ENCODE results near the gene PRR4.

PRR4 gene

DNA sequence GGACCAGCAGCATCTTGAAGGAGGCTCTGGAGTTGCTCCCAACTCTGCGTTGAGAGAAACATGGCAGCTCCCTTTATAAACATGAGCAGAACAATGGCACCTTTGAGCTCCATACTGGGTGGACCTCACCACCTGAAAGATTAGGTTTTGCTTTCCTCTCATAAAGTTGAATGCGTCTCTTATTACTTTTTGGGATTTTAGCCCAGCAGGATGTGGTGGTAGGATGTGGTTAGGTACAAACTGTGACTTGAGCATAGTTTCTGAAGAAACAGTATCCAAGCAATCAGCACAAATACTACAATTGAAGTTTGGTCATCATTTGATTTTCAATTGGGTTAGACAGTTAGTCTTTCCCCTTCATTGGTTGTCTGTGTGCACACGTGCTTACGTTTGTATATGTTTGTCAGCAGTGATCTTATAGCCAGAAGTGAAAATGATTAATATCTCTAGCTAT lies at the start of gene PRR4:
Gene PRR4 (minus strand): TSS at position 51 of the 454 bp plus-strand sequence. CDS start 38 bp downstream, at position 13.
- no peak for DNase-seq (ENCODE audit: low read depth)
- no peak within 1 kb of the TSS for H3K4me3 ChIP-seq (ENCODE audit: low read length)
- no peak for TF ChIP-seq CTCF (IDR thresholded peaks at IDR 0.05; ENCODE audit: insufficient read depth, low read depth, low read length, missing control alignments)

DNA sequence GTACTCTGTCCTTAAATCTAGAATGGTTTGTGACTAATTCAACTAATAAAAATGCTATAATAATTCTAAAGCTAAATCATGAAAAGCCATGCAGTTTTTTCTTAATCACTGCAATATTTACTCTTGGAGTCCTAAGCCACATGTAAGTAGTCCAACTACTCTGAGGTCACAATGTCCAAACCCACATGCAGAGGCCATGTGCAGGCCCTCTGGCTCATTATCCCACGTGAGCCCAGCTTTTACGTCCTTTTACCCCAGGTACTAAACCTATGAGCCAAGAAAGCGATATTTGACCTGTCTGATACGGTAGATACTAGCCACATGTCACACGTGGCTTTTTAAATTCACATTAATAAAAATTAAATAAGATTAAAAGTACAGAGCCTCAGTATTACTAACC lies 47.6 kb upstream of the PRR4 start:
- TF ChIP-seq CTCF (IDR thresholded peaks at IDR 0.05; ENCODE audit: insufficient read depth, low read depth, low read length, missing control alignments) = no peak
- no peak for DNase-seq (ENCODE audit: low read depth)

DNA sequence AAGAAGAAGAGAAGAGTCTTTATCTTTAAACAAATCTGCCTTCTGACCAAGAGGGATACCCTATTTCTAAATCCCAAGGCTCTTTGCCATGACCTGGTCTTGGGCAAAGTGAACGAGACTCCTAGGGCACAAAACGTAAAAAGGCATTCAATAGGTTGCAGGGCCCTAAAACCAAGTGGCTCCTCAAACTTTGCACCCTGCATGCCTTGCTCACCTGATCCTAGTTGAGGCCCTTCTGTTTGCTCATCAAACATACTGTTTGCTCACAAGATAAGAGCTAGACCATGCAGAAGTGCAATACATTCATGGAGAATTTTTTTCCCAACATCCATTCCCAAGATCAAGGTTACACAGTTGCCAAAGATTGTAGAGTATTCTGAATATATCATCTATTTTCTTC lies 42.7 kb upstream of the PRR4 start:
- no peak for DNase-seq (ENCODE audit: low read depth)
- H3K4me3 ChIP-seq (ENCODE audit: low read length) = no peak overlapping the region
- TF ChIP-seq CTCF (IDR thresholded peaks at IDR 0.05; ENCODE audit: insufficient read depth, low read depth, low read length, missing control alignments) = no peak

More for the DNA sequence above, 47.6 kb upstream of the PRR4 start:
- H3K4me3 ChIP-seq (ENCODE audit: low read length) = no peak overlapping the region

DNA sequence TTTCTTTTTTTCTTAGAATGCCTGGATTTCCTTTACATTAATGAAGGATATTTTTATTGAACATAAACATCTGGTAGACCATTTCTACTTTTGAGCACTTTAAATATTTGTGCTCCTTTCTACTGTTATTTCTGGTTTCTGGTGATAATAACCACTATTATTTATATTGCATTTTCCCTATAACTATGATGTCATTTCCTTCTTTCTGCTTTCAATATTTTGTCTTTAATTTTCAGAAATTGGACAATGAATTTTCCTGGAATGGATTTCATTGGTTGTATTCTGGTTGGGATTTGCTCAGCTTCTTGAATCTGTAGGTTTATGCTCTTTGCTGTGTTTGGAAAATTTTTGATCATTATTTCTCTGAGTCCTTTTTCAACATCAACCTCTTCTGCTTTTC lies 40.0 kb upstream of the PRR4 start:
- no peak for TF ChIP-seq CTCF (IDR thresholded peaks at IDR 0.05; ENCODE audit: insufficient read depth, low read depth, low read length, missing control alignments)
- no peak for DNase-seq (ENCODE audit: low read depth)
- no peak overlapping the region for H3K4me3 ChIP-seq (ENCODE audit: low read length)

- TF ChIP-seq CTCF (IDR thresholded peaks at IDR 0.05; ENCODE audit: insufficient read depth, low read depth, low read length, missing control alignments) = no peak
- no peak within 1 kb of the TSS for H3K4me3 ChIP-seq (ENCODE audit: low read length)
- DNase-seq (ENCODE audit: low read depth) = no peak
Measured at GRCh38 chr12:10884086-10884725, 34.9 kb upstream of the PRR4 start, which contains the start of gene PRH1. TSS of gene PRH1 (minus strand) at chr12:10884255. CDS start at chr12:10884217, 38 bp downstream.

- no peak for TF ChIP-seq CTCF (IDR thresholded peaks at IDR 0.05; ENCODE audit: insufficient read depth, low read depth, low read length, missing control alignments)
- DNase-seq (ENCODE audit: low read depth) = no peak
- H3K4me3 ChIP-seq (ENCODE audit: low read length) = no peak overlapping the region
Measured at GRCh38 chr12:10873378-10873777, 24.1 kb upstream of the PRR4 start.

DNA sequence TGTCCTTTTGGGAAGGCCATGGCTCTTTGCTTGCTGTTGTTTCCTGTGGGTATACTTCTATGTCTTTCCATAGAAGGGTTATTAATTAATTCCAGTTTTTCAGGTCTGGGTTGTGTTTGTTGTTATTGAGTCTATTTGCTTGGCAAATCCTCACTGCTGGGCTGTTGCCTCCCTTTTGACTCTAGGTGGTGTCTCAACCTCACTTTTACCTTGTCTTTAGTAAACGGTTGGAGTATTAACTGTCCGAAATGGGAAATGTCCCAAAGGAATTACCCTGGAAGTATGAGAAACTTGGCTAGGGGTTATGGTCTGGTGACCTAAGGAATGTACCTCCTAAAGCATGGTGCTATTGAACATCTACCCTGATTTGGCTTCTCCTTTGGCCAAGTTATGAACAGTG lies 18.1 kb upstream of the PRR4 start:
- DNase-seq (ENCODE audit: low read depth) = peak; percentile 38
- peak; percentile 59 for TF ChIP-seq CTCF (IDR thresholded peaks at IDR 0.05; ENCODE audit: insufficient read depth, low read depth, low read length, missing control alignments)
- no peak overlapping the region for H3K4me3 ChIP-seq (ENCODE audit: low read length)

All from epithelial cell of esophagus (primary cell).